Retinal pigment epithelial cell (primary cell): Measurements from ENCODE around the gene FOXP4.

Experiments
- DNase-seq: peaks from one replicate; pipeline ENCODE4 v3.0.0-alpha.2; 2010; ENCODE audit warnings: low read depth
- H3K4me3 ChIP-seq: 2 replicates; pipeline ENCODE4 v1.5.1; 2011; ENCODE audit warnings: mild to moderate bottlenecking, low read length, control low read depth, moderate library complexity
- CTCF ChIP-seq: conservative IDR thresholded peaks from 2 replicates; pipeline ENCODE4 v1.5.1; 2011; ENCODE audit warnings: low read depth, low read length, control low read depth, inconsistent platforms

The FOXP4 gene

GRCh38 chr6:41642090-41642959 lies 96.1 kb downstream of the FOXP4 start:
- H3K4me3 ChIP-seq: no peak overlapping the region
- DNase-seq: no peak
- no peak for TF ChIP-seq CTCF

- no peak overlapping the region for H3K4me3 ChIP-seq
- no peak for DNase-seq
- no peak for TF ChIP-seq CTCF
These were observed 97.0 kb downstream of the FOXP4 start for GRCh38 chr6:41642960-41643898.

- no peak overlapping the region for H3K4me3 ChIP-seq
- no peak for DNase-seq
- TF ChIP-seq CTCF: no peak
These were observed 97.7 kb downstream of the FOXP4 start for GRCh38 chr6:41643899-41644269.

GRCh38 chr6:41644297-41644879 lies 98.2 kb downstream of the FOXP4 start:
- H3K4me3 ChIP-seq: no peak overlapping the region
- TF ChIP-seq CTCF: no peak
- DNase-seq: no peak

- H3K4me3 ChIP-seq: no peak overlapping the region
- no peak for DNase-seq
- TF ChIP-seq CTCF: no peak
These were observed 98.9 kb downstream of the FOXP4 start for GRCh38 chr6:41645007-41645618.

GRCh38 chr6:41646026-41646795 lies 100.0 kb downstream of the FOXP4 start:
- no peak for TF ChIP-seq CTCF
- H3K4me3 ChIP-seq: no peak overlapping the region

More at GRCh38 chr6:41646026-41646795, 100.0 kb downstream of the FOXP4 start:
- no peak for DNase-seq
